Measurements from ENCODE around the gene USP9Y.

- TF ChIP-seq, protein P1, sequence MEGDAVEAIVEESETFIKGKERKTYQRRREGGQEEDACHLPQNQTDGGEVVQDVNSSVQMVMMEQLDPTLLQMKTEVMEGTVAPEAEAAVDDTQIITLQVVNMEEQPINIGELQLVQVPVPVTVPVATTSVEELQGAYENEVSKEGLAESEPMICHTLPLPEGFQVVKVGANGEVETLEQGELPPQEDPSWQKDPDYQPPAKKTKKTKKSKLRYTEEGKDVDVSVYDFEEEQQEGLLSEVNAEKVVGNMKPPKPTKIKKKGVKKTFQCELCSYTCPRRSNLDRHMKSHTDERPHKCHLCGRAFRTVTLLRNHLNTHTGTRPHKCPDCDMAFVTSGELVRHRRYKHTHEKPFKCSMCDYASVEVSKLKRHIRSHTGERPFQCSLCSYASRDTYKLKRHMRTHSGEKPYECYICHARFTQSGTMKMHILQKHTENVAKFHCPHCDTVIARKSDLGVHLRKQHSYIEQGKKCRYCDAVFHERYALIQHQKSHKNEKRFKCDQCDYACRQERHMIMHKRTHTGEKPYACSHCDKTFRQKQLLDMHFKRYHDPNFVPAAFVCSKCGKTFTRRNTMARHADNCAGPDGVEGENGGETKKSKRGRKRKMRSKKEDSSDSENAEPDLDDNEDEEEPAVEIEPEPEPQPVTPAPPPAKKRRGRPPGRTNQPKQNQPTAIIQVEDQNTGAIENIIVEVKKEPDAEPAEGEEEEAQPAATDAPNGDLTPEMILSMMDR (IDR thresholded peaks at IDR 0.05) = no peak
- no peak for TF ChIP-seq NFYB (CRISPR knock-in tag; conservative IDR thresholded peaks at IDR 0.05; ENCODE audit: low read depth)
- TF ChIP-seq NR2C2 (CRISPR knock-in tag; IDR thresholded peaks at IDR 0.05) = no peak
- TF ChIP-seq ETV6 (CRISPR knock-in tag; IDR thresholded peaks at IDR 0.05) = no peak
- TF ChIP-seq, protein P2, sequence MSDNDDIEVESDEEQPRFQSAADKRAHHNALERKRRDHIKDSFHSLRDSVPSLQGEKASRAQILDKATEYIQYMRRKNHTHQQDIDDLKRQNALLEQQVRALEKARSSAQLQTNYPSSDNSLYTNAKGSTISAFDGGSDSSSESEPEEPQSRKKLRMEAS (CRISPR knock-in tag; IDR thresholded peaks at IDR 0.05) = no peak
- no peak for TF ChIP-seq CREB1 (CRISPR knock-in tag; IDR thresholded peaks at IDR 0.05)
- TF ChIP-seq ZNF317 (CRISPR knock-in tag; IDR thresholded peaks at IDR 0.05; ENCODE audit: borderline replicate concordance, low read depth) = no peak
- TF ChIP-seq, protein P3, sequence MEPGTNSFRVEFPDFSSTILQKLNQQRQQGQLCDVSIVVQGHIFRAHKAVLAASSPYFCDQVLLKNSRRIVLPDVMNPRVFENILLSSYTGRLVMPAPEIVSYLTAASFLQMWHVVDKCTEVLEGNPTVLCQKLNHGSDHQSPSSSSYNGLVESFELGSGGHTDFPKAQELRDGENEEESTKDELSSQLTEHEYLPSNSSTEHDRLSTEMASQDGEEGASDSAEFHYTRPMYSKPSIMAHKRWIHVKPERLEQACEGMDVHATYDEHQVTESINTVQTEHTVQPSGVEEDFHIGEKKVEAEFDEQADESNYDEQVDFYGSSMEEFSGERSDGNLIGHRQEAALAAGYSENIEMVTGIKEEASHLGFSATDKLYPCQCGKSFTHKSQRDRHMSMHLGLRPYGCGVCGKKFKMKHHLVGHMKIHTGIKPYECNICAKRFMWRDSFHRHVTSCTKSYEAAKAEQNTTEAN (CRISPR knock-in tag; IDR thresholded peaks at IDR 0.05) = no peak
- TF ChIP-seq USF2 (CRISPR knock-in tag; IDR thresholded peaks at IDR 0.05) = no peak
- no peak for TF ChIP-seq ZNF219 (CRISPR knock-in tag; IDR thresholded peaks at IDR 0.05; ENCODE audit: borderline replicate concordance)
- no peak for TF ChIP-seq TEAD4 (CRISPR knock-in tag; IDR thresholded peaks at IDR 0.05)
- no peak for TF ChIP-seq FOXK1 (CRISPR knock-in tag; IDR thresholded peaks at IDR 0.05)
Observed at GRCh38 chrY:12826791-12827190, 125.8 kb downstream of the USP9Y start.
